Astrocyte of the cerebellum (primary cell): ENCODE results near the gene PCDH9.

Source experiments
- DNase-seq: peaks from one replicate; pipeline ENCODE4 v3.0.0-alpha.2; 2011; ENCODE audit warnings: low read depth
- H3K4me3 ChIP-seq: 2 replicates; pipeline ENCODE4 v1.5.1; 2011; ENCODE audit warnings: mild to moderate bottlenecking, low read depth, low read length, moderate library complexity
- CTCF ChIP-seq: IDR thresholded peaks from 2 replicates; pipeline ENCODE4 v1.5.1; 2012; ENCODE audit warnings: low read length, low read depth, moderate library complexity, mild to moderate bottlenecking; ENCODE audit errors: missing control alignments
- in situ Hi-C: cut with HindIII; loops from 2 replicates; pipeline ENCODE4 v1.10.0; 2017; ENCODE audit warnings: low sequenced_read_pairs

PCDH9 gene

GRCh38 chr13:67146523-67147130 is 83.5 kb downstream of the PCDH9 start:
- in situ Hi-C loops: no loop called here
- no peak overlapping the region for H3K4me3 ChIP-seq
- no peak for TF ChIP-seq CTCF
- no peak for DNase-seq

- no peak overlapping the region for H3K4me3 ChIP-seq
- TF ChIP-seq CTCF: no peak
- in situ Hi-C loops: no loop called here
- DNase-seq: no peak
Observed at GRCh38 chr13:67145950-67146349, 84.2 kb downstream of the PCDH9 start.

- no peak for DNase-seq
- no peak overlapping the region for H3K4me3 ChIP-seq
- TF ChIP-seq CTCF: no peak
- in situ Hi-C loops: no loop called here
Observed at GRCh38 chr13:67143544-67144115, 86.5 kb downstream of the PCDH9 start.

GRCh38 chr13:67140006-67140405 is 90.1 kb downstream of the PCDH9 start:
- H3K4me3 ChIP-seq: no peak overlapping the region
- in situ Hi-C loops: no loop called here
- TF ChIP-seq CTCF: no peak
- no peak for DNase-seq

- TF ChIP-seq CTCF: no peak
- no peak for DNase-seq
Observed at GRCh38 chr13:67139551-67139950, 90.6 kb downstream of the PCDH9 start.

GRCh38 chr13:67138970-67139369 is 91.2 kb downstream of the PCDH9 start:
- in situ Hi-C loops: no loop called here
- H3K4me3 ChIP-seq: no peak overlapping the region

More at GRCh38 chr13:67139551-67139950, 90.6 kb downstream of the PCDH9 start:
- in situ Hi-C loops: no loop called here
- H3K4me3 ChIP-seq: no peak overlapping the region

More at GRCh38 chr13:67138970-67139369, 91.2 kb downstream of the PCDH9 start:
- DNase-seq: no peak
- TF ChIP-seq CTCF: no peak
